Loucy (cell line): ENCODE results near the gene CCDC102B.

Source experiments
- CTCF ChIP-seq: fragments of 200-600 bp; sonication (generic); conservative IDR thresholded peaks from 2 replicates; pipeline ENCODE4 v1.5.1; 2014; ENCODE audit warnings: mild to moderate bottlenecking, antibody characterized with exemption, low read length
- EZH2phosphoT487 ChIP-seq: fragments of 200-600 bp; IDR thresholded peaks from 2 replicates; pipeline ENCODE4 v1.6.1; 2018; ENCODE audit warnings: antibody characterized with exemption, mild to moderate bottlenecking, moderate library complexity, borderline replicate concordance

GRCh38 chr18:68769461-68769860 lies 28.4 kb upstream of the CCDC102B start:
- TF ChIP-seq CTCF: no peak
- no peak for TF ChIP-seq EZH2phosphoT487
